Mucosa of rectum (tissue), 2 donors: ENCODE results near the gene OSBPL9.
"Not testable (repeated sequence)": the region's sequence is repeated elsewhere in the genome, so short reads cannot be mapped to it uniquely, and the experiment has no call there.

Experiments
- H3K27ac ChIP-seq, 2 donors: one replicate each; pipeline ENCODE4 v1.7.0; 2013; ENCODE audit warnings: inconsistent platforms in 2 of 2, low read depth in 2 of 2, low read length in 2 of 2
- H3K27me3 ChIP-seq, 2 donors: one replicate each; pipeline ENCODE4 v1.7.0; 2013; ENCODE audit warnings: low read length in 2 of 2; ENCODE audit not compliant: control insufficient read depth in 2 of 2, insufficient read depth in 2 of 2
- H3K36me3 ChIP-seq, 2 donors: one replicate each; pipeline ENCODE4 v1.7.0; 2013; ENCODE audit warnings: low read length in 2 of 2; ENCODE audit not compliant: control insufficient read depth in 2 of 2, insufficient read depth in 2 of 2
- H3K4me1 ChIP-seq, 2 donors: one replicate each; pipeline ENCODE4 v1.7.0; 2013; ENCODE audit warnings: low read length in 2 of 2, mild to moderate bottlenecking in 1 of 2; ENCODE audit not compliant: control insufficient read depth in 2 of 2, insufficient read depth in 2 of 2
- H3K4me3 ChIP-seq, 2 donors: one replicate each; pipeline ENCODE4 v1.7.0; 2013; ENCODE audit warnings: low read length in 2 of 2
- H3K9ac ChIP-seq, 2 donors: one replicate each; pipeline ENCODE4 v1.7.0; 2013; ENCODE audit warnings: low read length in 2 of 2, low read depth in 1 of 2, mild to moderate bottlenecking in 1 of 2
- H3K9me3 ChIP-seq, 2 donors: one replicate each; pipeline ENCODE4 v1.7.0; 2013; ENCODE audit warnings: low read length in 2 of 2; ENCODE audit not compliant: control insufficient read depth in 2 of 2
- donor health status: healthy.
- donor health status: Normal muscosa, but diverticular disease.

The OSBPL9 gene

GRCh38 chr1:51697166-51697565, 80.3 kb downstream of the OSBPL9 start:
- Histone ChIP-seq H3K36me3 (no peaks in the 10 kb centered on the region), H3K9ac (no peak overlapping the region), H3K4me3 (no peak overlapping the region)

GRCh38 chr1:51699391-51699790, 82.5 kb downstream of the OSBPL9 start:
- no peak overlapping the region for H3K4me3 ChIP-seq
- no peaks in the 10 kb centered on the region for H3K4me1 ChIP-seq
- H3K36me3 ChIP-seq, result no peaks in the 10 kb centered on the region
- no peaks in the 10 kb centered on the region for H3K27me3 ChIP-seq
- no peaks in the 10 kb centered on the region for H3K9me3 ChIP-seq
- no peak overlapping the region for H3K27ac ChIP-seq
- no peak overlapping the region for H3K9ac ChIP-seq

More at GRCh38 chr1:51697166-51697565, 80.3 kb downstream of the OSBPL9 start:
- no peaks in the 10 kb centered on the region for H3K4me1 ChIP-seq
- no peaks in the 10 kb centered on the region for H3K9me3 ChIP-seq
- no peaks in the 10 kb centered on the region for H3K27me3 ChIP-seq
- no peak overlapping the region for H3K27ac ChIP-seq

- H3K4me1 ChIP-seq, H3K9ac ChIP-seq: not testable (repeated sequence)
Measured at GRCh38 chr1:51701782-51702181, 84.9 kb downstream of the OSBPL9 start.

GRCh38 chr1:51702220-51702619, 85.3 kb downstream of the OSBPL9 start:
- H3K4me3 ChIP-seq, H3K27me3 ChIP-seq, H3K36me3 ChIP-seq, H3K9me3 ChIP-seq, H3K27ac ChIP-seq, H3K4me1 ChIP-seq, H3K9ac ChIP-seq: not testable (repeated sequence)

More at GRCh38 chr1:51701782-51702181, 84.9 kb downstream of the OSBPL9 start:
- H3K27me3 ChIP-seq, H3K9me3 ChIP-seq, H3K36me3 ChIP-seq, H3K4me3 ChIP-seq, H3K27ac ChIP-seq: not testable (repeated sequence)

- H3K4me1 ChIP-seq, result no peaks in the 10 kb centered on the region
- no peaks in the 10 kb centered on the region for H3K9me3 ChIP-seq
- no peaks in the 10 kb centered on the region for H3K27me3 ChIP-seq
- H3K36me3 ChIP-seq, result no peaks in the 10 kb centered on the region
- no peak overlapping the region for H3K4me3 ChIP-seq
- H3K27ac ChIP-seq, result no peak overlapping the region
- no peak overlapping the region for H3K9ac ChIP-seq
Measured at GRCh38 chr1:51705035-51705434, 88.1 kb downstream of the OSBPL9 start.

GRCh38 chr1:51708911-51709760, 92.2 kb downstream of the OSBPL9 start:
- H3K27ac ChIP-seq, result no peak overlapping the region

GRCh38 chr1:51709951-51710350, 93.1 kb downstream of the OSBPL9 start:
- H3K9me3 ChIP-seq, result no peaks in the 10 kb centered on the region
- H3K9ac ChIP-seq, result no peak overlapping the region
- no peak overlapping the region for H3K4me3 ChIP-seq
- H3K4me1 ChIP-seq, result no peaks in the 10 kb centered on the region
- H3K27ac ChIP-seq, result no peak overlapping the region
- no peaks in the 10 kb centered on the region for H3K36me3 ChIP-seq
- H3K27me3 ChIP-seq, result no peaks in the 10 kb centered on the region

More at GRCh38 chr1:51708911-51709760, 92.2 kb downstream of the OSBPL9 start:
- Histone ChIP-seq H3K4me1 (no peaks in the 10 kb centered on the region), H3K36me3 (no peaks in the 10 kb centered on the region), H3K9me3 (no peaks in the 10 kb centered on the region), H3K27me3 (no peaks in the 10 kb centered on the region), H3K4me3 (no peak overlapping the region), H3K9ac (no peak overlapping the region)

GRCh38 chr1:51712590-51712989, 95.7 kb downstream of the OSBPL9 start:
- no peaks in the 10 kb centered on the region for H3K27me3 ChIP-seq
- no peaks in the 10 kb centered on the region for H3K9me3 ChIP-seq
- no peaks in the 10 kb centered on the region for H3K4me1 ChIP-seq
- H3K27ac ChIP-seq, result no peak overlapping the region
- H3K36me3 ChIP-seq, result peaks cover 0 to 4% of the 10 kb centered on the region in 2 donors
- H3K9ac ChIP-seq, result no peak overlapping the region
- H3K4me3 ChIP-seq, result no peak overlapping the region

- no peaks in the 10 kb centered on the region for H3K4me1 ChIP-seq
- H3K36me3 ChIP-seq, result peaks cover 0 to 8% of the 10 kb centered on the region in 2 donors
- H3K4me3 ChIP-seq, result no peak overlapping the region
Measured at GRCh38 chr1:51714374-51715019, 97.6 kb downstream of the OSBPL9 start.

GRCh38 chr1:51715369-51715768, 98.5 kb downstream of the OSBPL9 start:
- H3K27me3 ChIP-seq, result no peaks in the 10 kb centered on the region
- no peak overlapping the region for H3K27ac ChIP-seq
- no peaks in the 10 kb centered on the region for H3K4me1 ChIP-seq
- H3K4me3 ChIP-seq, result no peak overlapping the region
- no peaks in the 10 kb centered on the region for H3K9me3 ChIP-seq
- no peak overlapping the region for H3K9ac ChIP-seq
- H3K36me3 ChIP-seq, result peaks cover 0 to 8% of the 10 kb centered on the region in 2 donors

More at GRCh38 chr1:51714374-51715019, 97.6 kb downstream of the OSBPL9 start:
- Histone ChIP-seq H3K9me3 (no peaks in the 10 kb centered on the region), H3K9ac (no peak overlapping the region), H3K27ac (no peak overlapping the region), H3K27me3 (no peaks in the 10 kb centered on the region)
